ENCODE measurements around the gene NPAS4. TPM values are rescaled to one million over a fixed set of nuclear protein-coding genes. Genes with fewer than 3 reads are reported as not detected.

The NPAS4 gene
- total and polyA plus RNA-seq, 2 of the 13 experiments (the other 11 are each of a cell fraction or from before 2014, with no cell fraction given): not detected

DNA sequence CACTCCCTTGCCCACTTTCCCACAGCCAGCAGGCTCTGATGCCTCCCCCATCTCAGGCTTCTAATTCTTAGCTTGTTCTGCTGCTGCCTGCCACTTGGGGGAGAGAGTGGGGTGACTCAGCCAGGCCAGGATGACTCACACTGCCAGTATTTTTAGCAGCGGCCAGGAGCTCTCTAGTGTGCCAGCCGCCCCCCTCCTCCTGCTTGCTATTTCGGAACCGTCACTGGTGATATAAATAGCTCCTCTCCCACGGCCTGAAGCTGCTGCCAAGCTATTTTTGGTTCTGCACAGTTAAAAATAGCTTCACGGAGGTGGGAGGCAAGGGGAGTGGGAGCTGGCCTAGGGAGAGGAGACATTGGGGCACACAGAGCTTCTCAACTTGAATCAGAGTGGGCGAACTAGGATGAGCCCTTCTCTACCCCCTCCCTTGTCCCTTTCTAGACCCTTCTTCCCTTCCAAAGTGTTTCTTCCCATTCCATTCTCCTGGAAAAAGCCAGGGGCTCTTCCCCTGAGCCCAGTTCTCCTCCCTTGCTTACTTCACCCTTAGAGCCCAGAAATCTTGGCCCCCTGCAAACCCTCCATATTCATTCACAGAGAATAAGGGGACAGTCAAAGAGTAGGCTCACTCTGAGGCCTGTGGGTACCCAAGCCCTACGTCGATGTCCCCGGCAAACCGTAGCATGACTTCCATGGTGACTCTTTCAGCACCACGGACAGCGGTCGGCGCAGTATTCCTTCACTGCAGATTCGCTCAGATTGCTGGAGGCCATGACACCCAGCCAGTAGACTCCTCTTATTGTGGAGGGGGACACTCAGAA is 2.5 kb upstream of the NPAS4 start (continued):
- TF ChIP-seq NCOR1 (IDR thresholded peaks at IDR 0.05; ENCODE audit: borderline replicate concordance, low read length) (no peak), ZNF251 (CRISPR knock-in tag; IDR thresholded peaks at IDR 0.05) (no peak), ZFP37 (CRISPR knock-in tag; IDR thresholded peaks at IDR 0.05; ENCODE audit: borderline replicate concordance) (peak; percentile 98), PRPF4 (IDR thresholded peaks at IDR 0.05; ENCODE audit: low read depth, low read length, poor library complexity, severe bottlenecking) (no peak), KMT2A (CRISPR knock-in tag; IDR thresholded peaks at IDR 0.05) (no peak), ZNF891 (CRISPR knock-in tag; IDR thresholded peaks at IDR 0.05) (peak; percentile 90; the same call in 1 of the 2 replicates), MNT (IDR thresholded peaks at IDR 0.05) (no peak), ZNF468 (CRISPR knock-in tag; IDR thresholded peaks at IDR 0.05) (no peak), SPEN (CRISPR knock-in tag; IDR thresholded peaks at IDR 0.05; ENCODE audit: low read depth) (peak; percentile 53; the same call in 1 of the 2 replicates), RELA (CRISPR knock-in tag; IDR thresholded peaks at IDR 0.05) (no peak), ZNF207 (IDR thresholded peaks at IDR 0.05; ENCODE audit: borderline replicate concordance) (no peak), MAZ (IDR thresholded peaks at IDR 0.05; ENCODE audit: borderline replicate concordance, low read depth, low read length) (no peak), MAZ (CRISPR knock-in tag; IDR thresholded peaks at IDR 0.05; ENCODE audit: low read depth) (peak; percentile 72), MYC (CRISPR knock-in tag; IDR thresholded peaks at IDR 0.05; ENCODE audit: borderline replicate concordance) (0 out of 2 replicates have a peak, but pooled peaks have one; percentile 20), TBX3 (IDR thresholded peaks at IDR 0.05; ENCODE audit: borderline replicate concordance) (no peak), ZNF674 (CRISPR knock-in tag; IDR thresholded peaks at IDR 0.05; ENCODE audit: low read depth) (peak; percentile 47; the same call in 1 of the 2 replicates), PHF21A (CRISPR knock-in tag; IDR thresholded peaks at IDR 0.05) (no peak), ZBTB25 (CRISPR knock-in tag; IDR thresholded peaks at IDR 0.05) (peak; percentile 85), ZNF160 (CRISPR knock-in tag; IDR thresholded peaks at IDR 0.05) (0 out of 2 replicates have a peak, but pooled peaks have one; percentile 44), NCOA1 (CRISPR knock-in tag; IDR thresholded peaks at IDR 0.05) (no peak), ZNF652 (CRISPR knock-in tag; IDR thresholded peaks at IDR 0.05; ENCODE audit: borderline replicate concordance, low read depth) (no peak), PAX8 (CRISPR knock-in tag; IDR thresholded peaks at IDR 0.05; ENCODE audit: borderline replicate concordance) (no peak)
- TF ChIP-seq, protein P1, sequence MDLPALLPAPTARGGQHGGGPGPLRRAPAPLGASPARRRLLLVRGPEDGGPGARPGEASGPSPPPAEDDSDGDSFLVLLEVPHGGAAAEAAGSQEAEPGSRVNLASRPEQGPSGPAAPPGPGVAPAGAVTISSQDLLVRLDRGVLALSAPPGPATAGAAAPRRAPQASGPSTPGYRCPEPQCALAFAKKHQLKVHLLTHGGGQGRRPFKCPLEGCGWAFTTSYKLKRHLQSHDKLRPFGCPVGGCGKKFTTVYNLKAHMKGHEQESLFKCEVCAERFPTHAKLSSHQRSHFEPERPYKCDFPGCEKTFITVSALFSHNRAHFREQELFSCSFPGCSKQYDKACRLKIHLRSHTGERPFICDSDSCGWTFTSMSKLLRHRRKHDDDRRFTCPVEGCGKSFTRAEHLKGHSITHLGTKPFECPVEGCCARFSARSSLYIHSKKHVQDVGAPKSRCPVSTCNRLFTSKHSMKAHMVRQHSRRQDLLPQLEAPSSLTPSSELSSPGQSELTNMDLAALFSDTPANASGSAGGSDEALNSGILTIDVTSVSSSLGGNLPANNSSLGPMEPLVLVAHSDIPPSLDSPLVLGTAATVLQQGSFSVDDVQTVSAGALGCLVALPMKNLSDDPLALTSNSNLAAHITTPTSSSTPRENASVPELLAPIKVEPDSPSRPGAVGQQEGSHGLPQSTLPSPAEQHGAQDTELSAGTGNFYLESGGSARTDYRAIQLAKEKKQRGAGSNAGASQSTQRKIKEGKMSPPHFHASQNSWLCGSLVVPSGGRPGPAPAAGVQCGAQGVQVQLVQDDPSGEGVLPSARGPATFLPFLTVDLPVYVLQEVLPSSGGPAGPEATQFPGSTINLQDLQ (CRISPR knock-in tag; IDR thresholded peaks at IDR 0.05): no peak; the same call in 1 of the 2 replicates

Data from HepG2 (cell line).